CD1c-positive myeloid dendritic cell (primary cell): Measurements from ENCODE around the gene MFSD1.
"Not testable (repeated sequence)": the region's sequence is repeated elsewhere in the genome, so short reads cannot be mapped to it uniquely, and the experiment has no call there.

Experiments used
- DNase-seq: peaks from one replicate; pipeline ENCODE4 v3.0.0-alpha.2; 2016; ENCODE audit errors: extremely low spot score

MFSD1 gene

GRCh38 chr3:158775426-158776410 lies 26.1 kb upstream of the MFSD1 start:
- no peak for DNase-seq

GRCh38 chr3:158776531-158776930 lies 25.3 kb upstream of the MFSD1 start:
- DNase-seq, result no peak

GRCh38 chr3:158777161-158777873 lies 24.5 kb upstream of the MFSD1 start:
- peak; percentile 60 for DNase-seq

- no peak for DNase-seq
Measured at GRCh38 chr3:158780766-158781165, 21.1 kb upstream of the MFSD1 start.

- no peak for DNase-seq
Measured at GRCh38 chr3:158781191-158781590, 20.7 kb upstream of the MFSD1 start.

GRCh38 chr3:158781849-158782248 lies 20.0 kb upstream of the MFSD1 start:
- DNase-seq, result no peak

GRCh38 chr3:158782283-158782989 lies 19.4 kb upstream of the MFSD1 start:
- DNase-seq, result no peak

GRCh38 chr3:158783051-158783450 lies 18.8 kb upstream of the MFSD1 start:
- no peak for DNase-seq

GRCh38 chr3:158785972-158786371 lies 15.9 kb upstream of the MFSD1 start:
- DNase-seq, result no peak

GRCh38 chr3:158788446-158788845 lies 13.4 kb upstream of the MFSD1 start:
- no peak for DNase-seq

- peak; percentile 52 for DNase-seq
Measured at GRCh38 chr3:158789592-158789991, 12.3 kb upstream of the MFSD1 start.

- DNase-seq, result peak; percentile 79
Measured at GRCh38 chr3:158790901-158791589, 10.8 kb upstream of the MFSD1 start.

GRCh38 chr3:158791590-158791920 lies 10.3 kb upstream of the MFSD1 start:
- DNase-seq, result not testable (repeated sequence)

- DNase-seq, result no peak
Measured at GRCh38 chr3:158792709-158793108, 9.1 kb upstream of the MFSD1 start.

- no peak for DNase-seq
Measured at GRCh38 chr3:158794206-158794605, 7.6 kb upstream of the MFSD1 start.

- peak; percentile 50 for DNase-seq
Measured at GRCh38 chr3:158794936-158795518, 6.8 kb upstream of the MFSD1 start.

- no peak for DNase-seq
Measured at GRCh38 chr3:158801201-158801600, 653 bp upstream of the MFSD1 start.

GRCh38 chr3:158802409-158803268 lies 785 bp downstream of the MFSD1 start:
- peak; percentile 75 for DNase-seq

GRCh38 chr3:158804441-158804840 lies 2.6 kb downstream of the MFSD1 start:
- no peak for DNase-seq

GRCh38 chr3:158808697-158809096 lies 6.8 kb downstream of the MFSD1 start:
- peak; percentile 33 for DNase-seq
